GM12878 (cell line): ENCODE data around the gene COL28A1. TPM values are rescaled to one million over a fixed set of nuclear protein-coding genes. Genes with fewer than 3 reads are reported as not detected.

ENCODE experiments used
- ATAC-seq: fragments of 200-7000 bp; cut with Tn5 transposase; 3 replicates; pipeline ENCODE4 v1.9.1; 2020; ENCODE audit warnings: mild to moderate bottlenecking, moderate library complexity
- BruUV-seq: library from RNA; stranded (reverse); fragments of 400-500 nt; replicated peaks from 2 replicates; lab custom pipeline; 2021; lab: Mats Ljungman, UMichigan
- CTCF ChIA-PET: fragments of 300-600 bp; sonication (Branson Sonifier 250); formaldehyde crosslinking; extraction: SDS; loops from one replicate; lab custom pipeline; 2021; ENCODE audit warnings: inconsistent platforms; lab: Yijun Ruan, JAX
- POLR2A ChIA-PET: fragments of 350-600 bp; formaldehyde crosslinking; extraction: SDS; loops from one replicate; lab custom pipeline; 2021; ENCODE audit warnings: inconsistent platforms; lab: Charles Lee
- RAD21 ChIA-PET: fragments of 300-600 bp; sonication (Branson Sonifier 250); formaldehyde crosslinking; loops from one replicate; lab custom pipeline; 2023; ENCODE audit warnings: antibody characterized with exemption; ENCODE audit not compliant: unreplicated experiment; lab: Charles Lee
- SMC1A ChIA-PET: fragments of 300-600 bp; sonication (Branson Sonifier 250); formaldehyde crosslinking; loops from one replicate; lab custom pipeline; 2023; ENCODE audit not compliant: unreplicated experiment, uncharacterized antibody; lab: Charles Lee
- DNase-seq: peaks from one replicate; pipeline ENCODE4 v3.0.0-alpha.2; 2011; ENCODE audit warnings: low read depth, low spot score
- FAIRE-seq: peaks from 3 replicates; lab custom pipeline; 2011; peaks lifted over from hg19 to GRCh38; lab: Jason Lieb, UNC
- H2AFZ ChIP-seq: 2 replicates; pipeline ENCODE4 v1.6.0; 2011; ENCODE audit warnings: low read depth, low read length, control low read depth; ENCODE audit not compliant: control insufficient read depth
- H3K27ac ChIP-seq: 2 replicates; pipeline ENCODE4 v1.5.1; 2011; ENCODE audit warnings: control low read depth; ENCODE audit not compliant: control insufficient read depth, insufficient read depth
- H3K27me3 ChIP-seq, 2 experiments: replicated peaks in 1 of 2; 2 replicates each; pipeline versions ENCODE4 v1.6.0 to v1.6.1; 2011; ENCODE audit warnings: low read length in 1 of 2; ENCODE audit not compliant: control insufficient read depth in 2 of 2, insufficient read depth in 2 of 2
- H3K36me3 ChIP-seq, 2 experiments: 2 replicates each; pipeline ENCODE4 v1.5.1; 2011; ENCODE audit warnings: low read length in 1 of 2; ENCODE audit not compliant: control insufficient read depth in 2 of 2, insufficient read depth in 2 of 2
- H3K4me1 ChIP-seq: 2 replicates; pipeline ENCODE4 v1.6.1; 2011; ENCODE audit warnings: mild to moderate bottlenecking, low read length, moderate library complexity, mixed read lengths; ENCODE audit not compliant: control insufficient read depth, insufficient read depth
- H3K4me2 ChIP-seq: 2 replicates; pipeline ENCODE4 v1.6.0; 2011; ENCODE audit warnings: control low read depth; ENCODE audit not compliant: control insufficient read depth, insufficient read depth
- H3K4me3 ChIP-seq: fragments of 200-600 bp; sonication (generic); 2 replicates; pipeline ENCODE4 v1.5.1; 2016
- H3K79me2 ChIP-seq: 2 replicates; pipeline ENCODE4 v1.6.0; 2011; ENCODE audit warnings: low read length; ENCODE audit not compliant: control insufficient read depth, insufficient read depth
- H3K9ac ChIP-seq: 2 replicates; pipeline ENCODE4 v1.8.0; 2011; ENCODE audit warnings: low read length, control low read depth, mixed read lengths; ENCODE audit not compliant: control insufficient read depth, insufficient read depth
- H3K9me3 ChIP-seq: replicated peaks from 3 replicates; pipeline ENCODE4 v1.5.1; 2011; ENCODE audit warnings: mild to moderate bottlenecking, low read length; ENCODE audit not compliant: control insufficient read depth, insufficient read depth
- H4K20me1 ChIP-seq: 2 replicates; pipeline ENCODE4 v1.6.0; 2011; ENCODE audit not compliant: control insufficient read depth, insufficient read depth
- ATF2 ChIP-seq: IDR thresholded peaks from 2 replicates; pipeline ENCODE4 v1.6.1; 2012; ENCODE audit warnings: low read length, inconsistent platforms
- FOS ChIP-seq: IDR thresholded peaks from 3 replicates; pipeline ENCODE4 v1.6.1; 2011; ENCODE audit warnings: borderline replicate concordance; ENCODE audit not compliant: insufficient read length; ENCODE audit errors: extremely low read depth
- PKNOX1 ChIP-seq: fragments of 450-650 bp; IDR thresholded peaks from 2 replicates; pipeline ENCODE4 v1.6.1; 2016; ENCODE audit warnings: mild to moderate bottlenecking
- POLR2AphosphoS5 ChIP-seq: IDR thresholded peaks from 2 replicates; pipeline ENCODE4 v1.6.1; 2011; ENCODE audit warnings: mild to moderate bottlenecking, low read length, inconsistent platforms
- ZNF687 ChIP-seq: fragments of 450-650 bp; IDR thresholded peaks from 2 replicates; pipeline ENCODE4 v1.6.1; 2017; ENCODE audit warnings: mild to moderate bottlenecking, moderate library complexity
- WGBS: methylation state at CpG from one replicate; pipeline ENCODE4 v1.1.6; 2016; ENCODE audit warnings: low lambda C conversion rate; ENCODE audit not compliant: insufficient replicate concordance, insufficient coverage; ENCODE audit errors: missing lambda C conversion rate; 5-methylcytosine and 5-hydroxymethylcytosine counted together
- in situ Hi-C: fragments of 300-500 bp; cut with MboI; formaldehyde crosslinking; loops from 9 replicates; pipeline ENCODE4 v1.14.3; 2018; ENCODE audit warnings: mixed read lengths
- intact Hi-C: fragments of 100-400 bp; cut with micrococcal nuclease; formaldehyde crosslinking; loops from one replicate; pipeline ENCODE4 v1.14.2; 2022; ENCODE audit not compliant: unreplicated experiment
- polyA plus RNA-seq, 11 experiments: library from polyadenylated mRNA; depleted of rRNA in 4 of 11; unstranded in 6 of 11; stranded (reverse) in 5 of 11; fragments of >200 nt; fragmentation: Nextera tagmentation in 4 of 11; fragmentation: Illumina TruSeq in 1 of 11; extraction: Ambion mirVana in 4 of 11; extraction: Trizol in 1 of 11; gene quantifications; 1 replicate in 1 of 11; 2 replicates in 10 of 11; pipeline versions ENCODE4 v1.2.1 to v1.2.3, GENCODE V29; 2011 to 2016; ENCODE audit warnings: inconsistent platforms in 2 of 11, missing spikeins in 2 of 11, low read depth in 1 of 11
- total RNA-seq, 4 experiments: library from RNA; depleted of rRNA in 3 of 4; stranded (reverse); fragments of >200 nt in 3 of 4; fragmentation: Illumina TruSeq in 1 of 4; extraction: Trizol in 1 of 4; gene quantifications; 2 replicates each; pipeline versions ENCODE4 v1.2.1 to v1.2.3, GENCODE V29; 2013 to 2021
- TF ChIP-seq, protein P1 (sequence below): fragments of 450-650 bp; IDR thresholded peaks from 2 replicates; pipeline ENCODE4 v1.6.1; 2017; ENCODE audit warnings: antibody characterized with exemption, mild to moderate bottlenecking, moderate library complexity

The COL28A1 gene
- total and polyA plus RNA-seq, 10 of the 15 experiments (the other 5 are each of a cell fraction or from before 2014, with no cell fraction given), result 0.05 to 0.22 TPM; not detected in 8

DNA sequence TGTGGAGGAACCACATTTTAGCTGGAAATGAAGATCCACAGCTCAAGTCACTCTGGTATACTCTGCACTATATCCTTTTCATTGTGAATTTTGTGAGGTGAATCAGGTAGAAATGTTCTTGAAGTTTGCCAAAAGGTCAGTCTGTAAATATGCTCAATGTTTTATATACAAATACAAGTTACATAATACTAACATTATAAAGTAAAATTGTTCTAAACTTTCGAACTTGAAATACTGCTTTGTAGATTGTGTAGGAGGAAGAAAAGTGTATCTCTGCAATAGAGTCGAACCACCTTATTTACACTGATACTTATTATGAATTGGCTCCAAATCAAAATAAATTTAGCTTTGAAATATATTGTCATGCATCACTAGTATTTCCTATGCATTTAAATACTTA, 38.0 kb upstream of the COL28A1 start (continued):
- no peak for TF ChIP-seq ATF2
- TF ChIP-seq, protein P1, sequence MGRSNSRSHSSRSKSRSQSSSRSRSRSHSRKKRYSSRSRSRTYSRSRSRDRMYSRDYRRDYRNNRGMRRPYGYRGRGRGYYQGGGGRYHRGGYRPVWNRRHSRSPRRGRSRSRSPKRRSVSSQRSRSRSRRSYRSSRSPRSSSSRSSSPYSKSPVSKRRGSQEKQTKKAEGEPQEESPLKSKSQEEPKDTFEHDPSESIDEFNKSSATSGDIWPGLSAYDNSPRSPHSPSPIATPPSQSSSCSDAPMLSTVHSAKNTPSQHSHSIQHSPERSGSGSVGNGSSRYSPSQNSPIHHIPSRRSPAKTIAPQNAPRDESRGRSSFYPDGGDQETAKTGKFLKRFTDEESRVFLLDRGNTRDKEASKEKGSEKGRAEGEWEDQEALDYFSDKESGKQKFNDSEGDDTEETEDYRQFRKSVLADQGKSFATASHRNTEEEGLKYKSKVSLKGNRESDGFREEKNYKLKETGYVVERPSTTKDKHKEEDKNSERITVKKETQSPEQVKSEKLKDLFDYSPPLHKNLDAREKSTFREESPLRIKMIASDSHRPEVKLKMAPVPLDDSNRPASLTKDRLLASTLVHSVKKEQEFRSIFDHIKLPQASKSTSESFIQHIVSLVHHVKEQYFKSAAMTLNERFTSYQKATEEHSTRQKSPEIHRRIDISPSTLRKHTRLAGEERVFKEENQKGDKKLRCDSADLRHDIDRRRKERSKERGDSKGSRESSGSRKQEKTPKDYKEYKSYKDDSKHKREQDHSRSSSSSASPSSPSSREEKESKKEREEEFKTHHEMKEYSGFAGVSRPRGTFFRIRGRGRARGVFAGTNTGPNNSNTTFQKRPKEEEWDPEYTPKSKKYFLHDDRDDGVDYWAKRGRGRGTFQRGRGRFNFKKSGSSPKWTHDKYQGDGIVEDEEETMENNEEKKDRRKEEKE, result no peak

GRCh38 chr7:7570584-7570983, 34.9 kb upstream of the COL28A1 start:
- intact Hi-C loops, result no loop called here
- no peak for DNase-seq
- Histone ChIP-seq H3K9me3 (peaks cover 3% of the 10 kb centered on the region; the same call in 2 of the 3 replicates), H3K36me3 (peaks cover 0 to 14% of the 10 kb centered on the region in 2 experiments; a peak in 2 of 4 replicates), H3K79me2 (peaks cover 86% of the 10 kb centered on the region), H3K27me3 (no peaks in the 10 kb centered on the region), H2AFZ (no peak overlapping the region), H3K4me2 (peak overlapping the region; percentile 85), H3K27ac (no peak overlapping the region; the same call in 1 of the 2 replicates), H3K9ac (no peak overlapping the region), H3K4me1 (peaks cover 14% of the 10 kb centered on the region), H4K20me1 (no peaks in the 10 kb centered on the region), H3K4me3 (peak overlapping the region; percentile 89)
- ChIA-PET RAD21 (interaction anchor here (0.6 to 1.2 kb wide), 5 partner anchors 15 to 387 kb away, joined by 3 to 6 read pairs (median 3); partner anchors contain the start of gene UMAD1), CTCF (interaction anchor here (0.6 to 1.9 kb wide), 7 partner anchors 11 to 725 kb away, joined by 3 to 6 read pairs (median 4); partner anchors contain the start of gene UMAD1), POLR2A (interaction anchor here (0.5 to 3.3 kb wide), 4 partner anchors 9 to 400 kb away, joined by 3 to 10 read pairs (median 4); partner anchors contain the start of gene UMAD1), SMC1A (interaction anchor here (0.9 to 3.1 kb wide), 7 partner anchors 9 to 247 kb away, joined by 3 to 14 read pairs (median 3); no protein-coding TSS in a partner anchor)
- no TSS peak for BruUV-seq
- FAIRE-seq, result no peak
- peak; percentile 41 for ATAC-seq
- 98% methylated on average over 3 of the region's 3 CpGs for WGBS
- TF ChIP-seq FOS (no peak), PKNOX1 (peak; percentile 62), ZNF687 (peak; percentile 41; the same call in 1 of the 2 replicates), POLR2AphosphoS5 (peak; percentile 65; the same call in 1 of the 2 replicates)
- in situ Hi-C loops, result no loop called here
